ENCODE data around the gene VASH2.
A peak's percentile ranks its signal among the peaks of the same experiment; 100 is the strongest.

The VASH2 gene

GRCh38 chr1:212973426-212973825 lies 23.1 kb downstream of the VASH2 start:
- in situ Hi-C loops (cut with HindIII; ENCODE audit: low sequenced_read_pairs), result no loop called here
- DNase-seq (ENCODE audit: low read depth, low spot score), result no peak
- TF ChIP-seq CTCF (IDR thresholded peaks at IDR 0.05; ENCODE audit: low read depth, low read length), result no peak

GRCh38 chr1:212973899-212974298 lies 23.6 kb downstream of the VASH2 start:
- no peak for DNase-seq (ENCODE audit: low read depth, low spot score)
- TF ChIP-seq CTCF (IDR thresholded peaks at IDR 0.05; ENCODE audit: low read depth, low read length), result no peak
- H3K4me3 ChIP-seq (ENCODE audit: low read depth, low read length), result no peak overlapping the region
- in situ Hi-C loops (cut with HindIII; ENCODE audit: low sequenced_read_pairs), result no loop called here

More at GRCh38 chr1:212973426-212973825, 23.1 kb downstream of the VASH2 start:
- H3K4me3 ChIP-seq (ENCODE audit: low read depth, low read length), result no peak overlapping the region

GRCh38 chr1:212974711-212975110 lies 24.4 kb downstream of the VASH2 start:
- TF ChIP-seq CTCF (IDR thresholded peaks at IDR 0.05; ENCODE audit: low read depth, low read length), result no peak
- in situ Hi-C loops (cut with HindIII; ENCODE audit: low sequenced_read_pairs), result no loop called here
- no peak for DNase-seq (ENCODE audit: low read depth, low spot score)
- no peak overlapping the region for H3K4me3 ChIP-seq (ENCODE audit: low read depth, low read length)

GRCh38 chr1:212975111-212975918 lies 25.0 kb downstream of the VASH2 start:
- DNase-seq (ENCODE audit: low read depth, low spot score), result no peak
- TF ChIP-seq CTCF (IDR thresholded peaks at IDR 0.05; ENCODE audit: low read depth, low read length), result no peak
- no peak overlapping the region for H3K4me3 ChIP-seq (ENCODE audit: low read depth, low read length)
- in situ Hi-C loops (cut with HindIII; ENCODE audit: low sequenced_read_pairs), result no loop called here

- no peak for DNase-seq (ENCODE audit: low read depth, low spot score)
- in situ Hi-C loops (cut with HindIII; ENCODE audit: low sequenced_read_pairs), result no loop called here
- H3K4me3 ChIP-seq (ENCODE audit: low read depth, low read length), result no peak overlapping the region
- no peak for TF ChIP-seq CTCF (IDR thresholded peaks at IDR 0.05; ENCODE audit: low read depth, low read length)
Measured at GRCh38 chr1:212976586-212976985, 26.2 kb downstream of the VASH2 start.

GRCh38 chr1:212977781-212978645 lies 27.7 kb downstream of the VASH2 start:
- TF ChIP-seq CTCF (IDR thresholded peaks at IDR 0.05; ENCODE audit: low read depth, low read length), result no peak
- peak; percentile 46 for DNase-seq (ENCODE audit: low read depth, low spot score)
- no peak overlapping the region for H3K4me3 ChIP-seq (ENCODE audit: low read depth, low read length)
- in situ Hi-C loops (cut with HindIII; ENCODE audit: low sequenced_read_pairs), result no loop called here

Measured in astrocyte of the spinal cord (primary cell).